ENCODE data around the gene KRT17. TPM values are rescaled to one million over a fixed set of nuclear protein-coding genes. Genes with fewer than 3 reads are reported as not detected.
"Not testable (repeated sequence)": the region's sequence is repeated elsewhere in the genome, so short reads cannot be mapped to it uniquely, and the experiment has no call there.

KRT17 gene
- total RNA-seq, 6 donors from 2014 or later, result 0.78 to 33.3 (median 18.0) TPM

DNA sequence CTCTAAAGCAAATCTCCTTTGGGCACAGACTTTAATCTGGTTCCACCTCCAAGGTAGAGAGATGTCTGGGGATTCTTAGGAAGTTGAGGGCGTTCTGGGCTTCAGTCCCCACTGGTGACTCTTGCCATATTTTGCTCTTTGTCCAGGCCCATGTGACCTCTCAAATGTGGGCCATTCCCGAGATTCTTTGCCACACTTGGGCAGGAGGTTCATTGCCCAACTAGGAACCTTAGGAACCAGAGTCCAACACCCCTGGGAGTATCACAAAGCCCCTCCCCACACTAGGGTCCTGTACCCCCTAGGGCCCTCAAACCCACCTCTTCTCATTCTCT, 44.2 kb downstream of the KRT17 start:
- no peak for ATAC-seq (ENCODE audit: low FRiP score in 2 of 2)
- H3K27ac ChIP-seq, result no peak overlapping the region
- H3K4me3 ChIP-seq, result no peak overlapping the region
- no peaks in the 10 kb centered on the region for H3K36me3 ChIP-seq
- no peaks in the 10 kb centered on the region for H3K9me3 ChIP-seq
- 81 to 82% methylated on average over 2 of the region's 2 CpGs for WGBS, 2 donors
- DNase-seq, result no peak
- peaks cover 0 to 3% (median 0%) of the 10 kb centered on the region in 4 donors for H3K4me1 ChIP-seq
- TF ChIP-seq CTCF (IDR thresholded peaks at IDR 0.05) (no peak), POLR2A (IDR thresholded peaks at IDR 0.05) (no peak), EP300 (IDR thresholded peaks at IDR 0.05) (no peak), POLR2AphosphoS5 (IDR thresholded peaks at IDR 0.05) (no peak)
- no peaks in the 10 kb centered on the region for H3K27me3 ChIP-seq

DNA sequence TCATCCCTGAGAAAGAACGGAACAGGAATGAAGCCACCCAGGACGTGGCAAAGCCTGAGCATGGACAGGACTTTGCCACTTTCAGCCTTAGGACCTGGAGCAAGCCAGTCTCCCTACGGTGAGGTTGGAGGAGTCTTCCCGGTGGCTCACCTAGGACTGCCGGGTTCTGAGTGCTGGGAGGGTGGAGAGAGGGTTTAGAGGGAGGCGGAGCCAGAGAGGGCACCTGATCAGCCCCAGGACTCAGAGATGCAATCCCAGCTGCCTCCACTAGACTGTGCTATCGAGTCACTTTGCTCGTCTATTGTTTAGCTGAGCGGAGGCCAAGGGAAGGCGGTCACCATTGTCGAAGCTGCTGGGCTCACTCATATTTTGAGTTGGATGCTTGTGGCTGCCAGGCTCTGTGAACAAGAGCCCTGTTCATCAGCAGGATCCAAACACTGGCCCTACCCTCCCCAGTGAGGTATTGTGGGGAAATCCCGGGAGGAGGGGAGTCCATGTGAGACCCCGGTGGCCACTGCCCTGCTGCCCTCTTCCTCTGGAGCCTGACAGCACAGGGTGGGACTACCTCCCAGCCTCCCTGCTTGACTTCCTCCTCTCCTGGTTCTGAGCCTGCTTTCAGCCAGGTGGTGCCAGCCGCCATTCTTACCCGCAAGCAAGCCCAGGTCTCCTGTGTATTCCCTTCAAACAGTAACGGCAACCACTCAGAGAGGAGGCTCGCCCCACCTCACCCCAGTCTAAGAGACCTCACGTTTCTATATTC, 44.7 kb downstream of the KRT17 start:
- no peaks in the 10 kb centered on the region for H3K9me3 ChIP-seq
- ATAC-seq (ENCODE audit: low FRiP score in 2 of 2), result peak; percentile 88 to 90
- H3K27me3 ChIP-seq, result no peaks in the 10 kb centered on the region
- 47% methylated on average over 16 to 18 of the region's 18 CpGs for WGBS, 2 donors
- H3K4me1 ChIP-seq, result peaks cover 0 to 3% (median 0%) of the 10 kb centered on the region in 4 donors
- DNase-seq, result peak in 1 of 2 donors; percentile 84
- H3K36me3 ChIP-seq, result no peaks in the 10 kb centered on the region
- H3K4me3 ChIP-seq, result no peak overlapping the region
- H3K27ac ChIP-seq, result no peak overlapping the region
- no peak for TF ChIP-seq POLR2AphosphoS5 (IDR thresholded peaks at IDR 0.05)
- peak; percentile 73 to 87 (median 80) for TF ChIP-seq CTCF (IDR thresholded peaks at IDR 0.05)

DNA sequence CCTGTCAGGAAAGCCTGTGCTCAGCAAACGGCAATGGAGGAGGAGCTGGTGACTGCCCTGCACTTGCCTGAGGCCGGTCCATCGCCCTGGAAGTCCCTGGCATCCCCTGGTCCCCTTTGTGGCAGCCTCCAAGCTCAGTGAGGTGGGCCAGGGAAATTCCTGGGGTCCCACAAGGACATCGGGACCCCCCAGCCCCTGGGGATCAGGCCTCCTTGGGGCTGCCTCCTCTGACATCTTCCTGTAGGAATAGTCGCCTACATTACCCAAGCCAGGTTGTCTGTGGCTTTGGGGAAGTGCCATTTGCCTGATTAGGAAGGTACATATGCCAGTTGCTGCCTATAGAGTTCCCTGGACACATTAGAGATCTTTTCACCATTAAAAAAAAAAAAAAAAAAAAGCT, 45.4 kb downstream of the KRT17 start:
- H3K9me3 ChIP-seq, result no peaks in the 10 kb centered on the region
- WGBS, 2 donors, result 62 to 73% methylated on average over 5 of the region's 5 CpGs

GRCh38 chr17:41578538-41578937, 45.8 kb downstream of the KRT17 start:
- TF ChIP-seq POLR2AphosphoS5 (IDR thresholded peaks at IDR 0.05) (no peak), POLR2A (IDR thresholded peaks at IDR 0.05) (no peak), CTCF (IDR thresholded peaks at IDR 0.05) (no peak), EP300 (IDR thresholded peaks at IDR 0.05) (no peak)

More for the DNA sequence above, 45.4 kb downstream of the KRT17 start:
- ATAC-seq (ENCODE audit: low FRiP score in 2 of 2), result no peak
- Histone ChIP-seq H3K4me3 (no peak overlapping the region), H3K27ac (no peak overlapping the region), H3K36me3 (no peaks in the 10 kb centered on the region), H3K27me3 (no peaks in the 10 kb centered on the region), H3K4me1 (peaks cover 0 to 3% (median 0%) of the 10 kb centered on the region in 4 donors)
- DNase-seq, result no peak
- TF ChIP-seq POLR2A (IDR thresholded peaks at IDR 0.05) (no peak), CTCF (IDR thresholded peaks at IDR 0.05) (no peak), POLR2AphosphoS5 (IDR thresholded peaks at IDR 0.05) (no peak), EP300 (IDR thresholded peaks at IDR 0.05) (no peak)

DNA sequence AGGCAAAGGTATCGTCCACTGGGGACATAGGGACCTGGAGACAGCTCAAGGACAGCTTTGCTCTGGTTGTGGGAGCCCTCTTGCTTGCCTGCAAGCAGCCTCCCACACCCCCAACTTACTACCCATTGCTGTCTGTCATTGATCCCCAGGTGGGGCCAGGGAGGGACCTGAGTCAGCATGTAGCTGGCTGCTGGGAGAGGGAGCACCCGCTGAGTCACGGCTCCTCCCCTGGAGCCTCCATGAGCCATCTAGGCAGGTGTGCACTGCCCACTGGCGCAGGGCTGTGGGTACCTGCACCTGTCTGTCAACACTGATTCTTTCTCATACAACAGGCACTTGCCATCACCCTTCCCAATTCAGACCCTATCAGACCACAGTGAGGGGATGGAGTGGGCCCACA, 47.6 kb downstream of the KRT17 start:
- not testable (repeated sequence) for H3K27ac ChIP-seq; ATAC-seq (ENCODE audit: low FRiP score in 2 of 2); DNase-seq; H3K36me3 ChIP-seq; H3K4me3 ChIP-seq; H3K27me3 ChIP-seq; H3K4me1 ChIP-seq; H3K9me3 ChIP-seq
- 60 to 96% methylated on average over 3 to 4 of the region's 4 CpGs for WGBS, 2 donors

More at GRCh38 chr17:41578538-41578937, 45.8 kb downstream of the KRT17 start:
- DNase-seq (no peak), ATAC-seq (ENCODE audit: low FRiP score in 2 of 2) (no peak)
- Histone ChIP-seq H3K27ac (no peak overlapping the region), H3K36me3 (no peaks in the 10 kb centered on the region), H3K27me3 (no peaks in the 10 kb centered on the region), H3K9me3 (no peaks in the 10 kb centered on the region), H3K4me1 (peaks cover 0 to 3% (median 0%) of the 10 kb centered on the region in 4 donors), H3K4me3 (no peak overlapping the region)
- 86 to 94% methylated on average over 1 of the region's 1 CpG for WGBS, 2 donors
